GM19372 (cell line): ENCODE data around the gene PRICKLE1.
"Not testable (repeated sequence)": the region's sequence is repeated elsewhere in the genome, so short reads cannot be mapped to it uniquely, and the experiment has no call there.

Experiments used
- ATAC-seq: cut with Tn5 transposase; IDR thresholded peaks from one replicate; pipeline ENCODE4 v1.9.1; 2021; ENCODE audit warnings: mild to moderate bottlenecking, low read depth, moderate library complexity; ENCODE audit not compliant: unreplicated experiment

PRICKLE1 gene

DNA sequence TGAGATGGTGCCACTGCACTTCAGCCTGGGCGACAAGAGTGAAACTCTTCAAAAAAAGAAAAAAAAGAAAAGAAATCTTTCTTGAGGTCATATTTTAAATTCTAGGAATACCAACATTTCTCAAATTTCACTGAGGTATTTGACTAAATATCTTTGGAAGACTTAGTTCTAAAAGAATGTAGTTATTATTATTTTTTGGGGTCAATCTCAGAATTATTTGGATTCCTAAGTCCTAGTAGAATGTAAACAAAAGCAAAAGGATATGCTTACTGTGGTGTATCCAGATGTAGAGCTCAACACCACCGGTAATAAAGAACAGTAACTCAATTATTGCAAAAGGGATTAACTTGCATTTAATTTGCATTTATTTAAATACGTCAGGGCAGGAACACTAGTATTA lies 25.0 kb downstream of the PRICKLE1 start:
- ATAC-seq: no peak

DNA sequence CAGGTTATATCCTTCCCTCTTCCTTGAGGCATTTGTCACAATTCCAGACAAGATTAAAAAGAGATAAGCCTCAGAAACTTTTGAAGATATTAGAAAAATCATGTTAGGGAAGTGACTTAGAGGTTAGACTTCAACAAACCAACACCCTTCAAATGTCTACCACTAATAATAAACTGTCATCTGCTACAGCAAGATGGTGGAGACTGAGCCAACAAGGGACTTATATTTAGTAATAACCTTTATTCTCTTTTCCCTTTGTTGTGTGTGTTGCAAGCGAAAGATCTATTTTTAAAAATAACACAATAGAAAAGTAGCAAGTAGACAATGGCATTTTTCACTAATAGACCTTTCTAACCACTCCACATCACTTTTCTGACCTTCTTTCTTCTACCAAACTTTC lies 28.6 kb downstream of the PRICKLE1 start:
- no peak for ATAC-seq

DNA sequence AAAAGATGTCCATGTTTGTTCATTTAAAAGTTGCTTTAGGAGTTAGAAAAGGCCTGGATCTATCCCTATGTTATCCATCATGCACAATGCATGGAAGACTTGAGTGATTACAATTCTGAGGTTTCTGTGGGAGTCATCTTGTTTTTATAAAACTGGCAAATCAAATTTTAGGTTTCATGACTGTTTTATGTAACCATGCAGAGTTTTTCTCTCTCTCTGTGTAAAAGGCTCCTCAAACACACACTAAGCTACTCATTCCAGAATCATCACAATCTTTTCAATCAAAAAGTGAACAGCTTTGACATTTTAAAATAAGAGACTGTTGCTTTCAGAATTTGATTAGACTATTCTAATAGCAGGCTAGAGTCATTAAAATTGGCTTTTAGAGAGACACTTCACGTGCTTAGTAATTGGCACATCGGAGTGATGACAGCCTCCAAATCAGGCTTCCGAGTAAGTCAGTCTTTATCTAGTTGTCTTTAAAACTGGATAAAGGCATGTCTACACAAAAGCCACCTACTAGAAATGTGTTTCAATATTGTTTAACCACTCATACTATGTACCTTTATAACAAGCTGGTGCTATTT lies 31.9 kb downstream of the PRICKLE1 start:
- ATAC-seq: no peak

DNA sequence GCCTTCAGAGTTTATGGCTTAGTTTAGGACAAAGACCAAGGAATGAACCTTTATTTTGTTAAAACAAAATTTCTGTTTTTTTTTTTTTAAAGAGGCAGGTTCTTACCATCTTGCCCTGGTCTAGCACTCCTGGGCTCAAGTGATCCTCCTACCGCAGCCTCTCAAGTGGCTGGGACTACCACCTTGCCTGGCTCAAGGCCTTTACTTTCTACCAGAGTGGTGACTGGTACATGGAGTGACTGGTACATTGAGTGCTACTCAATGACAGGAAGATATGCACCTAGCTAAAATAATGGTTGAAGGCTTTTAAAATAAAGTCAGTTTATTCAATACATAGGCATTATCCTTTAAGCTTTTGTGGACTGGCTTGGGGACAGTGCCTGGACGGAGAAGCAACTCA lies 32.6 kb downstream of the PRICKLE1 start:
- ATAC-seq: no peak

DNA sequence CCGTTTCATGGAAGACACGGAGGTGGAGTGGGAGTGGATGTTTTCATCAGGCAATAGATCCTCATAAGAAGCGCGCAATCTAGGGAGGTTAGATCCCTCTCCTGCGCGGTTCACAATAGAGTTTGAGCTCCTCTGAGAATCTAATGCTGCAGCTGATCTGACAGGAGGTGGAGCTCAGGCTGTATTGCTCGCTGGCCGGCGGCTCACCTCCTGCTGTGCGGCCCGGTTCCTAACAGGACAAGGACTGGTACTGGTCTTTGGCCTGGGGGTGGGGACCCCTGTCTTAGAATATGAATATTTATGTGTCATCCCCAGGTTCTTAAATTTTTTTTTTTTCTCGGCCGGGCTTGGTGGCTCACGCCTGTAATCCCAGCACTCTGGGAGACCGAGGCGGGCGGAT lies 36.7 kb downstream of the PRICKLE1 start:
- no peak for ATAC-seq

DNA sequence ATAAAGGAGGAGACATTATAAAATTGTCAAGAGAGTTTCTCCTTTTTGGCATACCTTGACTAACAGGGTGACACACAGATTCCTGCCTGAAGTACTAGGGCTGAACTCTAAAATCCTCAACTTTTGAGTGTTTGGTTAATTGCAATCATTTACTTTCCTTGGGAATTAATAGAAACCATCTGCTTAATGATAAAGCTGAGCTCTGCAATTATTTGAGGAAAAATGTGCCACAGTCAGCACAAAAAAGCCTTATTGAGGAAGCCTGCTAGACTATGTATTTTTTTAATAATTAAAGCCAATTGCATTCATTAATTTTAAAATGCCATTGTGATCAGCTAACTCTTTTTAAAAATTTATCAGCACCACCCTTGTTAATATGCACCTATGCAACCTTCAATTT lies 38.7 kb downstream of the PRICKLE1 start:
- ATAC-seq: no peak

DNA sequence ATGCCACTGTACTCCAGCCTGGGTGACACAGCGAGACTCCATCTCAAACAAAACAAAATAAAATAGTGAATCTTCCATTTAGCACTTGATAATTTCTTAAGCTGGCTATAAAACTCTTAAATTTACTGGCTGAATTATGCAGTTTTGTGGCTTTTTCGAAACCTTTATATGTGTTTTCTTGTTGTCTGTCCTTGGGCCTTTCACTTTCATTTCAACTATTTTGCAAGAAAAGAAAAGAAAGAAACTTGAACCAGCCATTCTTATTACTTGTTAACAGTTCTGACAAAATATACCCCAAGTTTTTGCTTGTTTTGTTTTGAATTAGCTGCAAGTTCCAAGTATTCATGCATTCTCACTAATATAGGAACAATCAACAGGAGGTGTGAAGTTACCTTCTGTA lies 42.8 kb downstream of the PRICKLE1 start:
- no peak for ATAC-seq

DNA sequence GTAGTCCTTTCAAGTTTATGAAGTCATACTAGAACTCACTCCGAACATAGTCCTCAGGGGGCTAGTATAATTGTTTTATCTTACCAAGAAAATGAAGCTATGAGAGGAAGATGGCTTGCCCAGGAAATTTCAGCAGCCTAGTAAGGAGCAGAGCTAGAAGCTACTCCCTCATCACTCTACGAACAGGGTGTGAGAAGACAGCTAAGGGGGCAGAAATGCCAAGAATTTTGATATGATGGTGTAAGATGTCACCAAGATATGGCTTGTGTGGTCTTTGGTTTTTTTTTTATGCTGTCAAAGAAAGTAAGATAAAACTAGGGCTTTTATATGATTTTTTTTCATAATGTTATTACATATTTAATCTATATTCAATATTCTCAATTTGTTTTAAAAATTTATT lies 47.6 kb downstream of the PRICKLE1 start:
- ATAC-seq: no peak

DNA sequence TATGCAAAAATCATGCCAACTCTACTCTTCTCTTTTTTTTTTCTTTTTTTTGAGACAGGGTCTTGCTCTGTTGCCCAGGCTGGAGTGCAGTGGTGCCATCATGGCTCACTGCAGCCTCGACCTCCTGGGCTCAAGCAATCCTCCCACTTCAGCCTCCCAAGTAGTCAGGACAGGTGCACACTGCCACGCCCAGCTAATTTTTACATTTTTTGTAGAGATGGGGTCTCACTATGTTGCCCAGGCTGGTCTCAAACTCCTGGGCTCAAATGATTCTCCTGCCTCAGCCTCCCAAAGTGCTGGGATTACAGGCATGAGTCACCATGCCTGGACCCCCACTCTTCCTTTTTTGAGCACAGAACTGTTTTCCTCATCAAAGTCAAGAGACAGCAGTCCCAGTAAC lies 48.2 kb downstream of the PRICKLE1 start:
- not testable (repeated sequence) for ATAC-seq

DNA sequence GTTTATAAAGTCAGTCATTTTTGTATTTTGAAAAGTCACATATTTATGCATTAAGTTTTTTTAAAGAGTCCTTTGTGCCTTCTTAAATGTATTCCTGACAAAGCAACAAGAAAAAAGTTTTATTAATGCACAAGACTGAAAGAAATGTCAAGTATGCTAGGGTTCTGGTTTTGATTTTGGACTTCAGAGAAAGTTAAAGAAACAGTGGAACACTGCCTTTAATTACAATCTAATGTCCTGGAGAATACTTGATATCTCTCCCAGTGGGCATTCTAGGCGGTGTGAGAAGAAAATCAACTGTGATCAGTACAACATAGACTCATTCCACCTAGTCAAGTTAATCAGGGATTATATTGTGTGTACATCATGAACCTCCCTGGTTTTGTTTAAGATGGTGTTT lies 49.9 kb downstream of the PRICKLE1 start:
- ATAC-seq: no peak

DNA sequence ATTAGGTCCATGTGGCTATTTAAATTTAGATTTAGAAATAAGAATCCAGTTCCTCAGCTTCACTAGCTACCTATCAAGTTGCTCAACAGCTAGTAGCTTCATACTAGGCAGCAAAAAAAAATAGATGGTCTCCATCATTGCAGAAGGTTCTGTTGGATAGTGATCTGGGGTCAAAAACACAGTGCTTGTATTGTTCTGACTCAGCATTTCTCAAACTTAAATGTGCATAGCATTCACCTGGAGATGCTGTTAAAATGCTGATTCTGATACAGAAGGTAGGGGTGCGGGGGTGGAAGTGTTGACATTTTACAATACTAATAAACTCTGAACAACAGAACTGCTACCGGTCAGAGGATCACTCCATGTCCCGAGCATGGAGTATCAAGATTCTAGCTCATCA lies 51.3 kb downstream of the PRICKLE1 start:
- ATAC-seq: no peak

DNA sequence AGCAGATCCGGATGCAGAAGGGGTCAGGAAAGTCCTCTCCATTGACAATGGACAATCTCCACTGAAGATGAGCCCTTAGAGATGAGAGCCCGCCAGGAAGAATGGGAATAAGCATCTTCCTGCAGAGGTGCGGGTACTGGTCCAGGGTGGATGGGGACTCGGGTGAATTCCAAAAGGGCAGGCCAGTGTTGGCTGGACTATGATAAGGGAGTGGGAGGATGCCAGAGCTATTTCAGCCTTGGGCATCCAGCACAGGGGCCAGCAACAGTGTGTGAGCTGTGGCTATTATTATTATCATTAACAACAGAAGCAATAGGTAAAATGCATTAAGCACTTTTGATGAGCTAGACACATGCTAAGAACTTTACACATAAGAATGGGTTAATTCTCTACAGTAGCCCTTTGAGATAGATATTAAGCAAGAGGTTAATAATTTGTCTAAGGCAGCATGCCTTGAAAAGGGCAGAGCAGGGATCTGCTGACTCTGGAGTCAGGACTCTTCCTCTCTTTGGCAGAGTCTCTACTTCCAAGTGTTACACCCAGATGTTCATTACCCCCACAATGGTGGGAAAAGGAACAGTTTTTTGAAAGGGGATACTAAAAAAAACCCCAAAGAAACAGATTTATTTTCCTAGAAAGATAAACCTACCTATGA lies 55.2 kb downstream of the PRICKLE1 start:
- ATAC-seq: no peak

DNA sequence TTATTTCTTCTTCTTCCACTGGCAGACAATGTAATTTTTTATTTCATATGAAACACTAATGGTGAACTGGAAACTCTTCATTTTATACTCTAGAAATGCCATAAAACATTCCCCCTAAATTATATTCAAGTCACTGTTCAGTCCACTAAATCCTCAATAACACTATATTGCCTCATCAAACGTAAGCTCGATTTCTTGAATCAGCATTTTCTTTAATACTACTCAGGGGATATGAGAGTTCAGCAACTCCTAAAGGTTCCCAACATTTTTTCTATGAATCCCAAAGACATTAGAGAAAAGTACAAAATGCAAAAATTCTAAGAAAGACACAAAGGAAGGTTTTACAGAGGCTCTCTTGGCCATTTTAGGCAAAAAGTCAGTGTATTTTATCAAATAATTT lies 59.3 kb downstream of the PRICKLE1 start:
- ATAC-seq: no peak

DNA sequence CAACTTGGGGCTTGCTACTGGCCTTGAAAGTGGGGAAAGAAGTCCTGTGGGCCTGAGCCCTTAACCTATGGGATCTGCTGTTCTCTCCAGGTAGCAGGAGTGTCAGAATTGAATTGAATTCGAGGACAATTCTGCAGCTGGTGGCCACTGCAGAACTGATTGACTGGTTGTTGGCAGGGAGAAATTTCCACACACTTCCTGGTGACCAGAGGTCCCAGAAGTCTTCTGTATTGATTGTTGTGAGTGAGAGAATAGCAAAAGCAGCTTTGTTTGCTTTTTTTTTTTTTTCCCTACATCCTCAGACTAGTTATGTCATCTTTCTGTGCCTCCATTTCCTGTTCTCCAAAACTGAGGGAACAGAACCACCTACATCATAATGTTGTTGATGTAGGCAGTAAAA lies 64.1 kb downstream of the PRICKLE1 start:
- ATAC-seq: no peak

DNA sequence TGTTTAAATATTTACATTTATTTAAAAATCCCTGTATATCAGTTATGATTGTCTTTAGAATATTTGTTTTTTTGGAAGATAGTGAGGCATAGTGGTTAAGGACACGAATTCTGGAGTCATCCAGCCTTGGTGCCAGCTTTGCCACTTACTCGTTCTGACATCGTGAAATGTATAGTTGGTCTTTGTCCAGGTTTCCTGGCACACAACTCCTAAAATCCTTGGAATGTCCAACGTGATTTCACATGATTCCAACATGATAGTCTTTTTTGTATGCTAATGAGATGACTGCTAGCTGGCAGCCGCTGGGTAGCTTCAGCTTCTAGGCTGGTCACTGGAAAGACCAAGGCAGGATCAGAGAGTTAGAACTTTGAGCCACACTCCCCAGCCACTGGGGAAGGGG lies 64.8 kb downstream of the PRICKLE1 start:
- ATAC-seq: no peak

DNA sequence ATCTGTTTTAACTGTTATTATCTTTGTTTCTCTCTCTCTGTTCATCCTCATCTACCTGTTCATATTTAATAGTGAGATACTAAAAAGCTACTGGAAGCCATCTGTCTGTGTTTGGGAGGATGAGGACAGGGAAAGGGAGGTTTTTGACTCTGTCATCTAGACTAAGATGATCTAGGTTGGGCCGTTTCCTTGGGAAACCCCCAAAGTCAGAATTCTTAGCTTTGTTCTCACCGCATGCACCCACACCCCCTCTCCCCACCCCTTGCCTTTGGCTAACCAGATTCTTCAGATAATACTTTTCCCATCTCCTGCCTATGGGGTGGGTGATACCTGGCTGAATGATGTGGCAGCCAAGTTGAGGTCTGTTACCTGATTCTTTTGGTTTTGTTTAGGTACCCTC lies 73.0 kb downstream of the PRICKLE1 start:
- no peak for ATAC-seq

DNA sequence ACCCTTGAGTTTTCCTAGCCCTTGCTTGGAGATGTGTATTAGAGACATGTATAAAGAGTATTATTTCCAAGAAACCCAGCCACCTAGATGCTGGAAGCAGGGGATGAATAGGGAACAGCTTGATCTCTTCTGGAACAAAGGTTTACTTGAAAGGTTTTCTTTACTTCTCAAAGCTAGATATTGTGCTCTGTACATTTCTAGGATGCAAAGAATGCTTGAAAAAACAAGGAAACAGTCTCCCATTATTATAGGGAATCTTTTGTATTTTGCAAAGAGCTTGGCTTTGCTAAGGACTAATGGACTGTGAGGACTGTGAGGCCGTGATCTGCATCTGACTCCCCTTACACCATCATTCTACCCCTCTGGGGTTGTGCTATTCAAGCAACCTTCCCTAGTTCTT lies 77.9 kb downstream of the PRICKLE1 start:
- ATAC-seq: no peak

DNA sequence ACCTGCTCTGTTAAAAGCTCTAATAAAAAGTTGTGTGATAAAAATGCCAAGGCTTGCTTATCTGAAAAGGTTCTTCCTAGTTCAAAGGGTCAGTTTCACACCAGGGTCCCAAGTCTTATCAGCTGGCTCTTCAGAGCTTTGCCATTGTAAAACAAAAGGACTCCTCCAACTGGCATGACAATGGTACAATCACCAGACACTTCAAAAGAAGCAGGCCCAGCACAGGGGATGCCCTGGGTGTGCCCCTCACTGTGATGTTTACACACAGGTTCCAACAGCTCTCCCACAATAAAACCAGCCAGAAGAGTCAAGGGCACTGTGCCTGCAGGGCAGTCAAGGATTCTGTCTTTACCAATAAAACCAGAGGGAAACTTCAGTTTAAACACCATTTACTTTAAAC lies 78.7 kb downstream of the PRICKLE1 start:
- ATAC-seq: no peak

DNA sequence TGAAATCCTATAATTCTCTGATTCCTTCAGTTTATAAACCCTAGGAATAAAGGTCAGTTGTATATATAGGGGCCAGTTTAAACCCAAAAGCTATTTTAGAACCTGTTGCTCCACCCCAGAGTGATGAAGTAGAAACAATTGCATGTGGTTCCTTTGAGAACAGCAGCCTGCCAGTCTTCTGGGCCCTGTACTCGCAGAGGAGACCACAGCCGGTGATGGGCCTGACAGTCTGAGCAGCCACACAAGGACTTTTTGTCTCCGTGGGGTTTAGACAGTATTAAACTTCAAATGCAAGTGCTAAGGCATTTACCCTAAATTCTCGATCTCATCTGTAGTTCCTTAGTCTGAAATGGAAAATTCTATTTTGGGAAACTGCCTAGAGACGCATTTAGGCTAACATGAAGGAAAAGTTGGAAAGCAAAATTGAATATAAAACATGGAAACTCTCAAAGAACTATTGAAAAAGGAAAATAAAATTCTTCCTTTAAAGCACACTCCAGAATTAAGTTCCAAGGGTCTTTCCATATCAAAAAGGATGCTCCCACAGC lies 80.6 kb downstream of the PRICKLE1 start:
- no peak for ATAC-seq

DNA sequence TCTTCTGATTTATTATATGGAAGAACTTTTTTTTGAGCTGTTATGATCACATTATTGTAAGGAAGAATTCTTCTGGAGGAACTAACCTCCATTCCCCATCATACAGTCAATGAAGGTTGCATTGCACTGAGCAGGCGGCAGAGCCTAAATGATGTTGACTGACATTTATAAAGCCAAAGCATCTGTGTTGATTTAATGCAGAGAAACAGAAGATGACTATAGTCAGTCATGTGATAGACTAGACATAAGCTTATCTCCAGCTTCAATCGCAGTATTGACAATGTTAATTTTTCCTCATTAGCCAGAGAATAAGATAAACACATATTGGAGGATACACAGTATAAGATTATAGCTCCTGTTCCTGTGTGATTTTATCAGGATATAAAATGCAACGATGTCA lies 82.0 kb downstream of the PRICKLE1 start:
- no peak for ATAC-seq

DNA sequence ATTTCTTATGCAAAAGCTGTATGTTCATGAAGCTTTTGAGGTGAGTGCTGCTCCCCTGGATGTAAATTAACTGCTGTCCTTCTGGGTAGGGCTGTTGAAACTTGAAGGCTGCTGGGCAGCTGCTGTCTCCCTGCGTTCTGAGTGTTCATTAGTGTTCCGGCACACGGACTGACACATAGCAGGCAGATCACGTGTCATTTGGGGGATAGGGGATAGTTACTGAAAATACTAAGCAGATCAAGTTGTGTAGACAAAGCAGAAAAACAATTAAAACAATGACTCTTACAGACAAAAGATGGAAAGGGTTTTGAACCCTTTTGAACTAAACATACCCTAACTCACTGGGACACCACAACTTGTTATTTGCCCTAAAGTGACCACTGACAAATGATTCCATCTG lies 82.5 kb downstream of the PRICKLE1 start:
- ATAC-seq: no peak

DNA sequence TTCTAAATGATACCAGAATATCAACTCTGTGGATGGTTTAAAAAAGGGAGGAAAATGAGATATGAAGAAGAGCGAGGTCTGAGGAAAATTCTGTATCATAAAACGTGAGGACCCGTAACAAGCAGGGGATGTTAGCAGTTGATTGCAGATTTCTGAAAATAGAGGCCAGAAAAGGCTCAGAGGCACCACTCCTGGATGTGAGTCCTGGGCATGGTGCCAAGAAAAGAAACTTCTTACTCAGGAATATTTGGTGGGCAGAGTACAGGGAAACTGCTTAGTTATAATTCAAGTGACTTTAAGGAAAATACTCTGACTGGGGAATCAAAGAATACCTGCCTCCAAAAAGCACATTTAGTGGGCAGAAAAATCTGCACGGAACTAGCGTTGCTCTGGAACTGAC lies 85.5 kb downstream of the PRICKLE1 start:
- no peak for ATAC-seq
